SJSA1 (cell line): ENCODE measurements around the gene SBNO2. TPM values are rescaled to one million over a fixed set of nuclear protein-coding genes. Genes with fewer than 3 reads are reported as not detected.

ENCODE experiments used
- DNase-seq, 2 experiments: peaks; one replicate each; pipeline ENCODE4 v3.0.0-alpha.2; 2015 to 2020; ENCODE audit warnings: low spot score in 2 of 2, low read depth in 1 of 2
- H3K27ac ChIP-seq: fragments of 250-450 bp; sonication (Bioruptor Pico); 2 replicates; pipeline ENCODE4 v1.5.1; 2020; ENCODE audit warnings: mild to moderate bottlenecking, moderate library complexity
- H3K27me3 ChIP-seq: fragments of 250-450 bp; sonication (Bioruptor Pico); replicated peaks from 2 replicates; pipeline ENCODE4 v1.5.1; 2020; ENCODE audit warnings: mild to moderate bottlenecking, moderate library complexity
- H3K36me3 ChIP-seq: fragments of 250-450 bp; sonication (Bioruptor Pico); 2 replicates; pipeline ENCODE4 v1.5.1; 2020; ENCODE audit warnings: mild to moderate bottlenecking
- H3K4me1 ChIP-seq: fragments of 250-450 bp; sonication (Bioruptor Pico); replicated peaks from 2 replicates; pipeline ENCODE4 v1.6.1; 2021; ENCODE audit warnings: mild to moderate bottlenecking
- H3K4me3 ChIP-seq: fragments of 250-450 bp; sonication (Bioruptor Pico); 2 replicates; pipeline ENCODE4 v1.5.1; 2020; ENCODE audit warnings: mild to moderate bottlenecking
- H3K9me3 ChIP-seq: fragments of 250-450 bp; sonication (Bioruptor Pico); replicated peaks from 2 replicates; pipeline ENCODE4 v1.5.1; 2020; ENCODE audit warnings: mild to moderate bottlenecking
- total RNA-seq: library from RNA; depleted of rRNA; stranded (reverse); fragments of >200 nt; shearing (Covaris generic); gene quantifications from 2 replicates; pipeline ENCODE4 v1.2.3, GENCODE V29; 2014

The SBNO2 gene
- total RNA-seq, 1 experiment from 2014 or later: 24.8 TPM

DNA sequence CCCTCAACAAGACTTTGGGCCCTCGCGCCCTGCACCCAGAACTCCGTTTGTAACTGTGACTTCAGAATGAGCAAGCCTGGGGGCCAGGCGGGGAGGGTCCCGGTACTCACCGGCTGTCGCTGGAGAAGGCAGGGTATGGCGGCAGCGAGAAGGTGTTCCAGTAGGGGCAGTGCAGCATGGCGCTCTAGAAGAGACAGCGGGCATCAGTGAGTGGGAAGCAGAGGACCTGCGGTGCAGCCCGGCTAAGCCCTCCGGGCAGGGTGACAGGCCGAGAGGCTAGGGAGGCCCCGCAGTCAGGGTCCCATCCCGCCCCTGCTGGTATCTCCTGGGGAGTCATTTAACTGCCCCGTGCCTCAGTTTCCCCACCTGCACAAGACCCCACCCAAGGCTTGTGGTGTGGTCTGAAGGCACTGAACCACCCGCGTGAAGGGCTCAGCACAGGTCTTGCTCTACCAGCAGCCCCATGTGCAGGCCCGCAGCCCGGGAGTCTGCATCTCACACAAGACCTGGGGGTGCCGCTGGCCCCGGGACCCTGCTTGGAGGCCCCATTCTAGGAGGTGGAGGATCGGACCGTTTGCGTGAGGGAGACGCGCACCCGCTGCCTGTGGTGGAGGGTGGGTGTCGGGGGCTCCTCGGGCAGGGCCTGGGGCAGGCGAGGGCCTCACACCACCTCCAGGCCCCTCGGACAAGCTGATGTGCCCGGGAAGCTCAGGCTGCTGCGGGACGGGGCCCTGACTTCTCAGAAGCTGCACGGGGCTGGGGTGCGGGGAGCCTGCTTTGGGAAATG is 24.6 kb downstream of the SBNO2 start:
- Histone ChIP-seq H3K4me1 (no peaks in the 10 kb centered on the region), H3K36me3 (peaks cover 55% of the 10 kb centered on the region), H3K4me3 (no peak overlapping the region), H3K27ac (no peak overlapping the region), H3K9me3 (no peaks in the 10 kb centered on the region), H3K27me3 (no peaks in the 10 kb centered on the region)
- DNase-seq: no peak

DNA sequence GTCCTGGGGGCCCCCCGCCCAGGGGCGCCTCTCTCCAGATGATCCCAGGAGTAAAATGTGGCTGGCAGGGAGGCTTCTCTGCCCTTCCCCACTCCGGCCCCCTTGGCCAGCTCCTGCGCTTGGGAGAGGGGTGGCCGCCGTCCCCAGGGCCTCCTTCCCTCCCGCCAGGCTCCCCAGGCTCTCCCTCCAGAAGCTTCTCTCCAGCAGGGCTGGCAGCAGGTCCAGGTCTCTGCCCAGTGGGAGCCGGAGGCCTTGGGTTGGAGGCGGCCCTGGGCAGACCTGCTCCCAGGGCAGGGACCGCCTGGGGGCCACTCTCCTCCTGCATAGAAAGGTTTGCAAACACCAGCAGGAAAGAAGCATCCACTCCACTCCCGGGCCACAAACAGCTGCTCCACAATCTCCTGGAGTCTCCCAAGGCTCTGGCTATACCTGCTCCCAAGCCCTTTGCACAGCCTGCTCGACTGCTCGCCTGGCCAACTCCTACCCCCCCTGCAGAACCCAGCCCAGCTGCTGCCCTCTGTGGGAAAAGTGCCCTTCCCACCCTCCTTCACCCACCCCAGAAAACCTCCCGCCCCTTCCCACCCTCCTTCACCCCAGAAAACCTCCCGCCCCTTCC is 26.0 kb downstream of the SBNO2 start:
- no peaks in the 10 kb centered on the region for H3K27me3 ChIP-seq
- H3K9me3 ChIP-seq: no peaks in the 10 kb centered on the region
- H3K4me1 ChIP-seq: no peaks in the 10 kb centered on the region
- peaks cover 62% of the 10 kb centered on the region for H3K36me3 ChIP-seq
- no peak overlapping the region for H3K27ac ChIP-seq
- no peak for DNase-seq
- H3K4me3 ChIP-seq: no peak overlapping the region

DNA sequence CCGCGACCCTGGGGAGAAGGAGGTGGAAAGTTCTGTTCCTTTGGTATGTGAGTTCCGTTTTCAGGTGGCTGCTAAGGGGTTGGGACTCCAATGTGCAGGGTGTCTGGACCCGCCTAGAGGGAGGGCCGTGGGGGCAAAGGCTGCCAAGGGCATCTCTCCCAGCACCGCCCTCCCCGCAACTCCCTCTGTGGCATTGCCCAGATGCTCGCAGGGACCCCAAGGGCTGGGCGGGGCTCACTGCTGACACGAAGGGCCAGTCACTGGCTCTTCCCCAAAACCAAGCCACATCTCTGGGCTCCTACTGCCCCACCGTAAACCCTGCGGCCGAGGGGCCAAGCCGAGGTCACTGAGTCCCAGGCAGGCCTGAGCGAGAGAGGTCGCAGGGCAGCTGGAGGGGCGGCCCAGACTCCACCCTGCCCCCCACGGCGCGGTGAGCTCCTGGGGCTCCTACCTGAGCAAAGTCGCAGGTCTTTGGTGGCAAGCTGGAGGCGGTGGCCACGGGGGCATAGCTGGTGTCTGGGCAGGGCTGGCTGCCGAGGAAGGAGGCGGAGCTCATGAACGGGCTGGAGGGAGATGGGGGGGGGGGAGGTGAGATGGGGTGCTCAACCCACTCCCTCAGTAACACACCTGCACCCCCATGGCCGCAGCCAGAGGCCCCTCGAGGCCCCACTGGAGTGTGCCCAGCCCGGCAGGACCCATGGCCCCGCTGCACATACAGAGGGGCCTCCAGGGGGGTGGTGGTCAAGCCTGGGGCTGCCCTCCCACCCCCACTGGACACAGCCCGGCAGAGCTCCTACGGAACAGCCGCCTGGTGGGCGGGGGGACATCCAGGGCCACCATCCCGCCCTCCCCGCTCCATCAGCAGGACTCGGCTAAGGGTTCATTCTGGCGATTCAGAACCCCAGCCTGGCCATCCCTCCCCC is 26.9 kb downstream of the SBNO2 start:
- Histone ChIP-seq H3K4me1 (no peaks in the 10 kb centered on the region), H3K4me3 (no peak overlapping the region), H3K9me3 (no peaks in the 10 kb centered on the region), H3K36me3 (peaks cover 58% of the 10 kb centered on the region), H3K27ac (no peak overlapping the region), H3K27me3 (no peaks in the 10 kb centered on the region)
- no peak for DNase-seq

DNA sequence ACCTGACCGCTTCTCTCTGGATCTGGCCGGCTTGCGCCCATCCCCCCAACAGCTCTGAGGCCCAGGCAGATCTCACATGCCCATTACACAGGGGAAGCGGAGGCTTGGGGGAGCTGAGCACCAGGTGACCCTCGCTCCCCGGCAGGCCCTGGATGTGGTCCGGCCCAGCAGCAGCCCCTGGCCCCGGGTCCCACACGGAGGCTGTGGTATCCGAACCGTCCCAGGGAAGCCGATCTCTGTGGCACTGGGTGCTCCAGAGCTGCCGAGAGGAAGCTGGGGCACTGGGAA is 27.7 kb downstream of the SBNO2 start:
- Histone ChIP-seq H3K27ac (no peak overlapping the region), H3K27me3 (no peaks in the 10 kb centered on the region), H3K4me1 (no peaks in the 10 kb centered on the region), H3K4me3 (no peak overlapping the region), H3K36me3 (peaks cover 53% of the 10 kb centered on the region), H3K9me3 (no peaks in the 10 kb centered on the region)
- DNase-seq: no peak

DNA sequence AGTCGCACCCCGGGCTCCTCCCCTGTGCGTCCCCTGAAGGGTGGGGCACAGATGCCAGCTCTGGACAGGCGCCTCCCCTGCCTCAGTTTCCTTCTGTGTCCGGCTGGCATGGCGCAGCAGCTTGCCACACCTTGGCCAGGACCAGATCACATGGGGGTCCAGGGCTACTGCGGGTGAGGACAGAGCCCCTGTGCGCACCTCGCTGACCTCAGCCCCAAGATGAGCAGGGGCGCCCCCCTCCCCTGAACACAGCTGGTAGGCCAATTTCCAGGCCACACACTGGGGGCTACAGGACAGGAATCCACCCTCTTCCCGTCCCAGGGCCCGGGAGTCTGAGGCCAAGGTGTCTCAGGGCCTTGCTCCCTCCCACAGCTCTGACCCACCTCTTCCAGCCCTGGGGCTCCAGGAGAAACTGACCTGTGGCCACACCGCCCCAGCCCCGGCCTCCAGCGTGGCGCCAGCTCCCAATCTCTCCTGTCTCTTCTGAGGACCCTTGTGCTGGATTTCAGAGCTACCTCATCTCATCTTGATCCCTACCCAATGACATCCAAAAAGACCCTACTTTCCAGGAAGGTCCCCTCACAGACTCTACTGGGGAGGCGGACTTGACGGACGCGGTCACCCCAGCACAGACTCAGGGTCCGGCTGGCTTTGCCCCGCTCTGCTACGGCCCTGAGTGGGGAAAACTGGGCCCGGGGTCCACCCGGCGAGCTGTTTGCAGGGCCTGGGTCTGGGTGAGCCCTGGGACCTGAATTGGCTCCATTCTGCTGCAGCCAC is 28.2 kb downstream of the SBNO2 start:
- Histone ChIP-seq H3K9me3 (no peaks in the 10 kb centered on the region), H3K27ac (no peak overlapping the region), H3K4me3 (no peak overlapping the region), H3K27me3 (no peaks in the 10 kb centered on the region), H3K4me1 (no peaks in the 10 kb centered on the region), H3K36me3 (peaks cover 49% of the 10 kb centered on the region)
- DNase-seq: no peak

DNA sequence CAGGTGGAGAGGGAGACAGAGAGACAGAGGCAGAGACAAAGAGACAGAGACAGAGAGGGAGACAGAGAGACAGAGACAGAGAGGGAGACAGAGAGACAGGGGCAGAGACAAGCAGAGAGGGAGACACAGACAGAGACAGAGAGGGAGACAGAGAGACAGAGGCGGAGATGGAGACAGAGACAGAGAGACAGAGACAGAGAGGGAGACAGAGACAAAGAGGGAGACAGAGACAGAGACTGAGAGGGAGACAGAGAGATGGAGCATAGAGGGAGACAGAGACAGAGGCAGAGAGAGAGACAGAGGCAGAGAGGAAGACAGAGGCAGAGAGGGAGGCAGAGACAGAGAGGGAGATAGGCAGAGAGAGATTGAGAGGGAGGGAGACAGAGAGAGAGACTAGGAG is 29.3 kb downstream of the SBNO2 start:
- Histone ChIP-seq H3K9me3 (no peaks in the 10 kb centered on the region), H3K27me3 (no peaks in the 10 kb centered on the region), H3K4me3 (no peak overlapping the region), H3K4me1 (no peaks in the 10 kb centered on the region), H3K27ac (no peak overlapping the region), H3K36me3 (peaks cover 44% of the 10 kb centered on the region)
- DNase-seq: no peak

DNA sequence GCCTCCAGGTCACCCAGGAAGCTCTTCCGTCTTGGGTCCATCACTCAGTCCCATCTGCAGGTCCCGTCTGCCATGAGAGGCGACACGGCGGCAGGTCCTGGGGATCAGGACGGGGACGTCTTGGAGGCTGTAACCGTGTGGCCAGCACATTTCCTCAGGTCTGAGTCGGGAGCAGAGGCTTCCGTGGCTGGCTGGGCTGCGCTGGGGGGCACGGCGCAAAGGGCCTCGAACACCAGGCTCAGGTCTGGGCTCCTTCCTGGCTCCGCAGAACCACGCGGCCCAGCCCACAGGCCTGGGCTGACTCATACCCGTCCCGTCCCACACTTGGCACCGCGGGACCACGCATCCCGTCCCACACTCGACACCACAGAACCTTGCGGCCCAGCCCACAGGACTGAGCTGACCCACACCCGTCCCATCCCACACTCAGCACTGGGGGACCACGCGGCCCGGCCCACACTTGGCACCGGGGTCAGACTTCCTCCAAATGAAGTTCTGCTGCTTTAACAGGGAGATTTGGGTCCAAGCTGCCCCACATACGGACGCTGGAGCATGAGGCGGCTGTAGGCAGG is 30.2 kb downstream of the SBNO2 start:
- no peak for DNase-seq
- Histone ChIP-seq H3K27me3 (no peaks in the 10 kb centered on the region), H3K9me3 (no peaks in the 10 kb centered on the region), H3K36me3 (peaks cover 41% of the 10 kb centered on the region), H3K4me1 (no peaks in the 10 kb centered on the region), H3K27ac (no peak overlapping the region), H3K4me3 (no peak overlapping the region)

DNA sequence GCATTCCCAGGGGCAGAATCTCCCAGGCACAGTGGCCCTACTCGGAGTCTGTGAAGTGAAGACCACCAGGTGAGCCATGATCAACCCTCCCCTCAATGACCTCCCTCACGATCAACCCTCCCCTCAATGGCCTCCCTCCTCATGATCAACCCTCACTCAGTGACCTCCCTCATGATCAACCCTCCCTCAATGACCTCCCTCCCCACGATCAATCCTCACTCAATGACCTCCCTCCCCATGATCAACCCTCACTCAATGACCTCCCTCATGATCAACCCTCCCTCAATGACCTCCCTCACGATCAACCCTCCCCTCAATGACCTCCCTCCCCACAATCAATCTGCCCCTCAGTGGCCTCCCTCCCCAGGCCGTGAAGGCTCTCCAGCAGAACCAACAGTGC is 32.1 kb downstream of the SBNO2 start:
- Histone ChIP-seq H3K36me3 (peaks cover 36% of the 10 kb centered on the region), H3K27me3 (no peaks in the 10 kb centered on the region), H3K4me3 (no peak overlapping the region), H3K27ac (no peak overlapping the region), H3K4me1 (no peaks in the 10 kb centered on the region), H3K9me3 (no peaks in the 10 kb centered on the region)
- DNase-seq: no peak

DNA sequence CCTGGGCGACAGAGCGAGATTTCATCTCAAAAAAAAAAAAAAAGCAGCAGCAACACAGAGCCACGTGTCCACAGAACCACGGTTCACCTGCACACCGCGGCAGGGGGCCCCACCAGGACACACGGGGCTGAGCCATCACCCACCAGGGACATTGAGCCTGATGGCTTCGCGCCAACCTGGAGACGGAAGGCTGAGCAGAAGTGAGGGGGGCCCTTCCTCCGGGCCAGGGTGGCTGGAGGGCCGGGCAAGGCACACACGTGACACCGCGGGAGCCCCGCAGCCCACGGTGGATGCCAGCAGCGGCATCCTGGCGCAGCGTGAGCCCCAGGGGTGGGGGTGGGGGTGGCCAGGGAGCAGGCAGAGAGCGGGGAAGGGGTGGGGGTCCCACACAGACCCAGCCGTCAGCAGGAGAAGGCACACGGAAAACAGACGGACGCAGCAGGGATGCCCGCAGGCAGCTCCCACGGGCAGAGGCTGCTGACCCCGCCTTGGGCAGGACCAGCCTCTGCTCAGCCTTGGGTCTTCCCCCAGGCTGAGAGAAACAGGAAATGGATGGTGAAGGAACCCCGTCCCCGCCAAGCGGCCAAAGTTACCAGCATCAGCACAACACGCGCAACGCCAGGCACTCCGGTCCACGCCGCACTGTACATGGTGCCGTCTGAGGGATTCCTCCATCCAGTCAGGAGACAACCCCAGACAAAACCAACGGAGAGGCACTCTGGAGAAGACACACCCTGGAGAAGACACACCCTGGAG is 33.6 kb downstream of the SBNO2 start:
- Histone ChIP-seq H3K4me3 (no peak overlapping the region), H3K4me1 (no peaks in the 10 kb centered on the region), H3K36me3 (peaks cover 29% of the 10 kb centered on the region), H3K9me3 (no peaks in the 10 kb centered on the region), H3K27ac (no peak overlapping the region), H3K27me3 (no peaks in the 10 kb centered on the region)
- DNase-seq: no peak

DNA sequence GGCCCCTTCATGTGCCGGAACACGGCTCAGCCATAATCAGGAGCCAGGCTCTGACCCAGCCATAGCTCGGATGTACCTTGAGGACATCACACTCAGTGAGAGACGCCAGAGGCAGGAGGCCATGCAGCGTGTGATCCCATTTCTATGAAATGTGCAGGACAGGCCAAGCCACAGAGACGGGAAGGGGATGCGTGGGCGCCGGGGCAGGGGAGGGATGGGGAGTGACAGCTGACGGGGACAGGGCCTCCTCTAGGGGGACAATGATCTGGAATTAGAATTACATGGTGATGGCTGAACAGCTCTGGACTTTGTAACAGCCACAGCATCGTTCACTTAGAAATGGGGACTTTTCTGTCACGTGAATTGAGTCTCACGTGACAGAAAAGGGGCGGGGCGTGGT is 34.9 kb downstream of the SBNO2 start:
- no peaks in the 10 kb centered on the region for H3K9me3 ChIP-seq
- no peak overlapping the region for H3K27ac ChIP-seq
- DNase-seq: no peak
- H3K4me3 ChIP-seq: no peak overlapping the region
- H3K36me3 ChIP-seq: peaks cover 27% of the 10 kb centered on the region
- no peaks in the 10 kb centered on the region for H3K27me3 ChIP-seq
- H3K4me1 ChIP-seq: no peaks in the 10 kb centered on the region

DNA sequence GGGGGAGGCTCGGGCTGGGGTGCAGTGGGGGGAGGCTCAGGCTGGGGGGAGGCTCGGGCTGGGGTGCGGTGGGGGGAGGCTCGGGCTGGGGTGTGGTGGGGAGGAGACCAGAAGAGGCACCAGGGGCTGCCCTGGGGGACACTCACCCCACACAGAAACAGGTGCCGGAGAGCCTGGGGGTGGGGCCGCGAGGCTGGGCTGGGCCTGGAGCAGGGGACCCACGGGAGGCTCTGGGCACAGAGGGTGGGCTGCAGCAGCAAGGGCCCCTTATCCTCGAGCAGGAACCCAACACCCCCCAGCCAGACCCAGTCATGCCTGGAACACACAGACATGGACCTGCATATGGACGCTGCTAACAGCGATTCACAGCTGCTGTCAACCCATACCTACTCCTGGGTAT is 35.9 kb downstream of the SBNO2 start:
- H3K27ac ChIP-seq: no peak overlapping the region
- no peak for DNase-seq
- peaks cover 2% of the 10 kb centered on the region for H3K4me1 ChIP-seq
- peaks cover 18% of the 10 kb centered on the region for H3K36me3 ChIP-seq
- no peaks in the 10 kb centered on the region for H3K27me3 ChIP-seq
- no peaks in the 10 kb centered on the region for H3K9me3 ChIP-seq
- H3K4me3 ChIP-seq: no peak overlapping the region

DNA sequence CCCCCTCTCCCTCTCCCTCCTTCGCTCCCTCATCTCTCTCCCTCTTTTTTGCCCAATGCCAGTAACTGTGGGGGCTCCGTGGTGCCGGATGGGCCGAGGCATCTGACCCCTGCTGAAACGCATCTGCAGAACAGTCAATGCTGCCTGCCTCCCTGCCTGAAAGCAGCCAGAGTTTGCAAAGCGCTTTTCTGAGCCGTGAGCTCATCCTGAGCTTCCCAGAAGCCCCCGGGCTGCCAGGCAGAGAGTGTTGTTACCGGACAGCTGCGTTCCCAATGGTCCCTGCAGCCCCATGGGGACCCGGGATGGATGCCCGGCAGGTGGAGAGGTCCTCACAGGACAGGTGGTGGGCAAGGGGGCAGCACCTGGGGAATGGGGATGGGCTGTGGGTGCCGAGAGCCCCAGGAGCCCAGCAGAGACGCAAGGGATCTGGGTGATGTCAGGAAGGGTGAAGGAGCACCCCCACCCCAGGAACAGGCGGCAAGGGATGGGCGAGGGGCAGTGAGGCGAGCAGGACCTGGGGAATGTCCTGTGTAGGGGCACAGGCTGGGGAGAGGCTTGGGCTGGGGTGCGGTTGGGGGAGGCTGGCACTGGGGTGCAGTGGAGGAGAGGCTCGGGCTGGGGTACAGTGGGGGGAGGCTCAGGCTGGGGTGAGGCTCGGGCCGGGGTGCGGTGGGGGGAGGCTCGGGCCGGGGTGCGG is 37.3 kb downstream of the SBNO2 start:
- Histone ChIP-seq H3K4me1 (peaks cover 16% of the 10 kb centered on the region), H3K9me3 (no peaks in the 10 kb centered on the region), H3K4me3 (no peak overlapping the region), H3K27ac (no peak overlapping the region), H3K27me3 (no peaks in the 10 kb centered on the region), H3K36me3 (peaks cover 14% of the 10 kb centered on the region)
- no peak for DNase-seq
